ENCODE measurements around the gene PIK3R6.

- TF ChIP-seq PAX5 (IDR thresholded peaks at IDR 0.05; ENCODE audit: insufficient read depth, low read length, severe bottlenecking) = no peak
- no peak for TF ChIP-seq POLR2AphosphoS5 (IDR thresholded peaks at IDR 0.05; ENCODE audit: low read depth, low read length)
- TF ChIP-seq POLR2A (IDR thresholded peaks at IDR 0.05; ENCODE audit: low read depth, low read length) = no peak; the same call in 1 of the 2 replicates
- no peak for TF ChIP-seq TAF1 (IDR thresholded peaks at IDR 0.05; ENCODE audit: low read depth, low read length)
Measured at GRCh38 chr17:8890671-8891070, 23.2 kb upstream of the PIK3R6 start.

Measured in GM12891 (cell line).